ENCODE data around the gene SPAG4. TPM values are rescaled to one million over a fixed set of nuclear protein-coding genes. Genes with fewer than 3 reads are reported as not detected.

Gene SPAG4
- total RNA-seq, 4 donors from 2014 or later = 0.89 TPM; not detected in 3

DNA sequence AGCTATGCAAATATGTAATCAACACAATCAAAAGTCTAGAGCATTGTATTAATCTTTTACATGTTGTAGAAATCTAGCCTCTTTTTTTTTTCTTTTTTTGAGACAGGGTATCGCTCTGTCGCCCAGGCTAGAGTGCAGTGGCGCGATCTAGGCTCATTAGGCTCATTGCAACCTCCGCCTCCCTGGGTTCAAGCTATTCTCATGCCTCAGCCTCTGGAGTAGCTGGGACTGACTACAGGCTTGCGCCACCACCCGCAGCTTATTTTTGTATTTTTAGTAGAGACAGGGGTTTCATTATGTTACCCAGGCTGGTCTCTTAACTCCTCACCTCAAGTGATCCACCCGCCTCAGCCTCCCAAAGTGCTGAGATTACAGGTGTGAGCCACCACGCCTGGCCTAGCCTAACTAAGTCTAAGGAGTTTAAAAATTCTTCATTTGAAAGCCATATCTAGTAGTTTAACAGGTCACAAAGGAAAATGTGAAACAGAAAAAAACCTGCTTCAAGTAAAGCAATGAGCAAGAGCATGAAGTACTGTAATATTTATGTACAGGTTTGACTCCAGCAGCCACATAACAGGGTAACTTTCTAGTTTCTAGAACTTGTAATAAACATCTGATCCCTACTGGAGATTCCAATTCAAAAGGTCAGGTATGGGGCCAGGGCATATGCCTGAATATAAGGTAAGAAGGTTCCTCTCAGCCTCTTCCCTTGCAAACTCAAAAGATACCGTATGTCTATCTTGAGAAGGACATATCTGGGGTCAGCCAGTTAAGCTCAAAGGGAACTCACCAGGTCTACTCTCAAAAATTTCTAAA is 44.7 kb downstream of the SPAG4 start:
- Histone ChIP-seq H3K4me1 (peaks cover 59% of the 10 kb centered on the region), H3K36me3 (no peaks in the 10 kb centered on the region), H3K27ac (no peak overlapping the region), H3K27me3 (no peaks in the 10 kb centered on the region), H3K4me3 (no peak overlapping the region), H3K9me3 (no peaks in the 10 kb centered on the region)
- WGBS = 91% methylated on average over 10 of the region's 10 CpGs
- DNase-seq (ENCODE audit: low spot score in 2 of 2) = peak in 1 of 2 donors; percentile 24
- TF ChIP-seq POLR2A (IDR thresholded peaks at IDR 0.05) = no peak
- no peak for TF ChIP-seq EP300 (IDR thresholded peaks at IDR 0.05)
- TF ChIP-seq POLR2AphosphoS5 (IDR thresholded peaks at IDR 0.05) = no peak
- TF ChIP-seq, protein P1, sequence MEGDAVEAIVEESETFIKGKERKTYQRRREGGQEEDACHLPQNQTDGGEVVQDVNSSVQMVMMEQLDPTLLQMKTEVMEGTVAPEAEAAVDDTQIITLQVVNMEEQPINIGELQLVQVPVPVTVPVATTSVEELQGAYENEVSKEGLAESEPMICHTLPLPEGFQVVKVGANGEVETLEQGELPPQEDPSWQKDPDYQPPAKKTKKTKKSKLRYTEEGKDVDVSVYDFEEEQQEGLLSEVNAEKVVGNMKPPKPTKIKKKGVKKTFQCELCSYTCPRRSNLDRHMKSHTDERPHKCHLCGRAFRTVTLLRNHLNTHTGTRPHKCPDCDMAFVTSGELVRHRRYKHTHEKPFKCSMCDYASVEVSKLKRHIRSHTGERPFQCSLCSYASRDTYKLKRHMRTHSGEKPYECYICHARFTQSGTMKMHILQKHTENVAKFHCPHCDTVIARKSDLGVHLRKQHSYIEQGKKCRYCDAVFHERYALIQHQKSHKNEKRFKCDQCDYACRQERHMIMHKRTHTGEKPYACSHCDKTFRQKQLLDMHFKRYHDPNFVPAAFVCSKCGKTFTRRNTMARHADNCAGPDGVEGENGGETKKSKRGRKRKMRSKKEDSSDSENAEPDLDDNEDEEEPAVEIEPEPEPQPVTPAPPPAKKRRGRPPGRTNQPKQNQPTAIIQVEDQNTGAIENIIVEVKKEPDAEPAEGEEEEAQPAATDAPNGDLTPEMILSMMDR (IDR thresholded peaks at IDR 0.05) = no peak

DNA sequence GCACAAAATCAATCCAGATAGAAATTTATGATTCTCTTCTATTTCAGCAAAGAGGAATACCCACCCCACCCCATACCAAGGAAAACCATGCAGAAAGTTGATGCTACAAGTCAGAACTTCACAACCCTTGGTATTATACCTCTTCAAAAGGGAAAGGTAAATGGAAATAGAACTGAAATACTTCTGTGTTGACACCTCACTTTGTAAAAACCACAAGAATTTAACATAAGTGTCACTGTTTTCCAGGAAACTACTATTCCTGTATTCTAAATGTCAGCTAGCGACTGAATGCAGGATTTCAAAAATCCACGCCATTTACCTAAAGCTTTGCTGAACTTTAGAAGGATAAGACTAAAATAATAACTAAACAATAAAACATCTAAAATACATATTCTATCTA is 45.4 kb downstream of the SPAG4 start:
- Histone ChIP-seq H3K4me3 (peak overlapping the region; percentile 4), H3K9me3 (no peaks in the 10 kb centered on the region), H3K36me3 (no peaks in the 10 kb centered on the region), H3K27me3 (no peaks in the 10 kb centered on the region), H3K4me1 (peaks cover 59% of the 10 kb centered on the region), H3K27ac (no peak overlapping the region)
- DNase-seq (ENCODE audit: low spot score in 2 of 2) = no peak
- 79% methylated on average over 2 of the region's 2 CpGs for WGBS
- TF ChIP-seq, protein P1 (IDR thresholded peaks at IDR 0.05) = no peak
- no peak for TF ChIP-seq EP300 (IDR thresholded peaks at IDR 0.05)
- TF ChIP-seq POLR2AphosphoS5 (IDR thresholded peaks at IDR 0.05) = no peak
- TF ChIP-seq POLR2A (IDR thresholded peaks at IDR 0.05) = no peak

DNA sequence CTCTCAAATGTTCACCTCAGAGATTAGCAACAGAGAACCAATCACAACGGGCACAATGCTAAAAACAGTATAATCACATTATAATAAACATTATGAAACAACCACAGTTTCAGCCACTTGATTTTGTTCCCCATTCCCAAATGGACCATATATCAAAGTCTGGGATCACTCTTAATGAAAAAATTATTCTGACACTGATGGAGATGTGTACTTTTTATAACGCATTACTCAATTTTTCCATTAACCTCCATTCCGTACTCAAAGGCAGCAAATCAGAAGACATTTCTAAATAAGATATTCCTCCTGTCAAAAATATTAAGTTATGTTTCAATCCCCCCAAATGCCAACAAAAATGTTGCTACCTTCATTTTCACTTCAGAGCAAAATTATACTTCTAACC is 46.3 kb downstream of the SPAG4 start:
- Histone ChIP-seq H3K4me1 (peaks cover 59% of the 10 kb centered on the region), H3K27ac (no peak overlapping the region), H3K4me3 (no peak overlapping the region), H3K27me3 (no peaks in the 10 kb centered on the region), H3K36me3 (no peaks in the 10 kb centered on the region), H3K9me3 (no peaks in the 10 kb centered on the region)
- WGBS = 19% methylated on average over 3 of the region's 3 CpGs
- no peak for DNase-seq (ENCODE audit: low spot score in 2 of 2)
- TF ChIP-seq EP300 (IDR thresholded peaks at IDR 0.05) (no peak), POLR2AphosphoS5 (IDR thresholded peaks at IDR 0.05) (no peak), POLR2A (IDR thresholded peaks at IDR 0.05) (no peak)
- TF ChIP-seq, protein P1 (IDR thresholded peaks at IDR 0.05) = no peak

DNA sequence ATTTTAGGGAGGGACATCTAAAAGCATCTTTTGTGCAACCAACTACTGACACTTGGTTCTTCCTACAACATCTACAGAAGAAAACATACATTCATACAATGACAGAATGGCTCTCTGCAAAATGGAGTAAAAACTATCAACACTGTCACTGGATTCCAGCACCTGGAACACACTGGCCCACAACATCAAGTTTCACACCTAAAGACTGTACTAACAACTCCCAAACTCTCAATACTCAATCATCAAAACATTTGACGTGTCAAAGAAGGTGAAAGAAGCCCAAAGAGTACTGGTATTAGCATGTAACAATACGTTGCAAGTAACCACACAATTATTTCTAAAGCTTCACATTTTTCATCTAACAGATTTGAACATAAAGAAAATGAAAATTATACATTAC is 46.9 kb downstream of the SPAG4 start:
- no peaks in the 10 kb centered on the region for H3K27me3 ChIP-seq
- peaks cover 54% of the 10 kb centered on the region for H3K4me1 ChIP-seq
- no peaks in the 10 kb centered on the region for H3K36me3 ChIP-seq
- 15% methylated on average over 2 of the region's 2 CpGs for WGBS
- TF ChIP-seq, protein P1 (IDR thresholded peaks at IDR 0.05) = no peak
- TF ChIP-seq EP300 (IDR thresholded peaks at IDR 0.05) (no peak), POLR2AphosphoS5 (IDR thresholded peaks at IDR 0.05) (no peak), POLR2A (IDR thresholded peaks at IDR 0.05) (no peak)
- no peaks in the 10 kb centered on the region for H3K9me3 ChIP-seq
- H3K4me3 ChIP-seq = peak overlapping the region; percentile 93
- no peak for DNase-seq (ENCODE audit: low spot score in 2 of 2)
- H3K27ac ChIP-seq = no peak overlapping the region
